ENCODE measurements around the gene WNT1. TPM values are rescaled to one million over a fixed set of nuclear protein-coding genes. Genes with fewer than 3 reads are reported as not detected.

Gene WNT1
- total RNA-seq, 1 experiment from 2014 or later, result not detected

GRCh38 chr12:48966177-48966895 is 11.8 kb upstream of the WNT1 start:
- H3K4me1 ChIP-seq (ENCODE audit: insufficient read depth, low read length, poor library complexity, severe bottlenecking), result peaks cover 12% of the 10 kb centered on the region
- H3K27me3 ChIP-seq (replicated peaks; ENCODE audit: insufficient read depth, low read depth, low read length, poor library complexity), result peaks cover 19% of the 10 kb centered on the region
- TF ChIP-seq CTCF (conservative IDR thresholded peaks at IDR 0.05; ENCODE audit: low read depth, low read length) (no peak), EZH2 (IDR thresholded peaks at IDR 0.05; ENCODE audit: borderline replicate concordance, low read depth, low read length, poor library complexity, severe bottlenecking) (no peak)
- ChIA-PET CTCF (interaction anchor here (0.6 to 1.1 kb wide), 3 partner anchors 9 to 18 kb away, joined by 3 read pairs; partner anchors contain the start of gene ARF3), POLR2A (ENCODE audit: low non-redundant PET) (no interaction called here)
- no peaks in the 10 kb centered on the region for H3K36me3 ChIP-seq (ENCODE audit: insufficient read depth, low read length, poor library complexity, severe bottlenecking)
- H3K27ac ChIP-seq (ENCODE audit: low read depth, low read length, poor library complexity, severe bottlenecking), result no peak overlapping the region
- BruUV-seq (replicated peaks), result no TSS peak
- no peak overlapping the region for H3K4me3 ChIP-seq (ENCODE audit: low read depth, low read length, poor library complexity, severe bottlenecking)
- H3K9me3 ChIP-seq (ENCODE audit: low read depth, low read length, poor library complexity, severe bottlenecking), result no peaks in the 10 kb centered on the region
- intact Hi-C loops (cut with micrococcal nuclease; ENCODE audit: unreplicated experiment), result no loop called here
- no peak for DNase-seq (ENCODE audit: low spot score)

- ChIA-PET CTCF (interaction anchor here (0.6 to 1.2 kb wide), 4 partner anchors 10 to 29 kb away, joined by 3 to 5 read pairs (median 4); partner anchors contain the start of gene WNT1), POLR2A (ENCODE audit: low non-redundant PET) (no interaction called here)
- DNase-seq (ENCODE audit: low spot score), result no peak
- no peaks in the 10 kb centered on the region for H3K36me3 ChIP-seq (ENCODE audit: insufficient read depth, low read length, poor library complexity, severe bottlenecking)
- H3K4me1 ChIP-seq (ENCODE audit: insufficient read depth, low read length, poor library complexity, severe bottlenecking), result peaks cover 16% of the 10 kb centered on the region
- no peak overlapping the region for H3K27ac ChIP-seq (ENCODE audit: low read depth, low read length, poor library complexity, severe bottlenecking)
- no peak overlapping the region for H3K4me3 ChIP-seq (ENCODE audit: low read depth, low read length, poor library complexity, severe bottlenecking)
- intact Hi-C loops (cut with micrococcal nuclease; ENCODE audit: unreplicated experiment), result no loop called here
- H3K27me3 ChIP-seq (replicated peaks; ENCODE audit: insufficient read depth, low read depth, low read length, poor library complexity), result peaks cover 36% of the 10 kb centered on the region
- H3K9me3 ChIP-seq (ENCODE audit: low read depth, low read length, poor library complexity, severe bottlenecking), result no peaks in the 10 kb centered on the region
- TF ChIP-seq EZH2 (IDR thresholded peaks at IDR 0.05; ENCODE audit: borderline replicate concordance, low read depth, low read length, poor library complexity, severe bottlenecking), result no peak
- no peak for TF ChIP-seq CTCF (conservative IDR thresholded peaks at IDR 0.05; ENCODE audit: low read depth, low read length)
- no TSS peak for BruUV-seq (replicated peaks)
Observed at GRCh38 chr12:48967991-48968390, 10.1 kb upstream of the WNT1 start.

GRCh38 chr12:48968467-48968866 is 9.7 kb upstream of the WNT1 start:
- intact Hi-C loops (cut with micrococcal nuclease; ENCODE audit: unreplicated experiment), result no loop called here
- H3K4me3 ChIP-seq (ENCODE audit: low read depth, low read length, poor library complexity, severe bottlenecking), result no peak overlapping the region
- TF ChIP-seq CTCF (conservative IDR thresholded peaks at IDR 0.05; ENCODE audit: low read depth, low read length) (no peak), EZH2 (IDR thresholded peaks at IDR 0.05; ENCODE audit: borderline replicate concordance, low read depth, low read length, poor library complexity, severe bottlenecking) (no peak)
- CTCF ChIA-PET, result interaction anchor here (0.6 to 1.2 kb wide), 5 partner anchors 10 to 1117 kb away, joined by 3 to 5 read pairs (median 4); partner anchors contain the start of gene WNT1
- no TSS peak for BruUV-seq (replicated peaks)
- H3K27ac ChIP-seq (ENCODE audit: low read depth, low read length, poor library complexity, severe bottlenecking), result no peak overlapping the region
- no peaks in the 10 kb centered on the region for H3K9me3 ChIP-seq (ENCODE audit: low read depth, low read length, poor library complexity, severe bottlenecking)
- POLR2A ChIA-PET (ENCODE audit: low non-redundant PET), result interaction anchor here (0.7 kb wide), 1 partner anchor 140 kb away, joined by 4 read pairs; no protein-coding TSS in a partner anchor
- H3K36me3 ChIP-seq (ENCODE audit: insufficient read depth, low read length, poor library complexity, severe bottlenecking), result no peaks in the 10 kb centered on the region
- no peak for DNase-seq (ENCODE audit: low spot score)
- H3K27me3 ChIP-seq (replicated peaks; ENCODE audit: insufficient read depth, low read depth, low read length, poor library complexity), result peaks cover 41% of the 10 kb centered on the region
- peaks cover 16% of the 10 kb centered on the region for H3K4me1 ChIP-seq (ENCODE audit: insufficient read depth, low read length, poor library complexity, severe bottlenecking)

Data from A673 (cell line).